Activated T-cell treated with anti-CD3 and anti-CD28 coated beads, Interleukin-2, amount 50 U/mL, for 72 hours (primary cell): Measurements from ENCODE around the gene NPAS2. TPM values are rescaled to one million over a fixed set of nuclear protein-coding genes. Genes with fewer than 3 reads are reported as not detected.

Source experiments
- ATAC-seq, 2 donors: fragments of 150-1000 bp; cut with Tn5 transposase; replicated peaks in 1 of 2; 2 replicates each; pipeline ENCODE4 v1.10.0; 2021; ENCODE audit warnings: moderate library complexity in 2 of 2, mild to moderate bottlenecking in 1 of 2
- DNase-seq, 2 donors: peaks; one replicate each; pipeline ENCODE4 v3.0.0; 2021 to 2022; ENCODE audit warnings: mixed read lengths in 1 of 2
- H3K27ac Mint-ChIP-seq: one replicate; pipeline ENCODE4 v1.8.0; 2022; ENCODE audit warnings: mild to moderate bottlenecking, moderate library complexity, mixed read lengths
- H3K27me3 Mint-ChIP-seq: one replicate; pipeline ENCODE4 v1.8.0; 2022; ENCODE audit warnings: low read depth, mixed read lengths
- H3K36me3 Mint-ChIP-seq, 2 donors: one replicate each; pipeline ENCODE4 v1.8.0; 2022; ENCODE audit warnings: mixed read lengths in 2 of 2, mild to moderate bottlenecking in 1 of 2; ENCODE audit not compliant: insufficient read depth in 2 of 2
- H3K4me1 Mint-ChIP-seq: one replicate; pipeline ENCODE4 v1.8.0; 2022; ENCODE audit warnings: low read depth, mixed read lengths
- H3K4me3 Mint-ChIP-seq, 2 donors: one replicate each; pipeline ENCODE4 v1.8.0; 2022; ENCODE audit warnings: mild to moderate bottlenecking in 2 of 2, mixed read lengths in 2 of 2, moderate library complexity in 2 of 2
- H3K9me3 Mint-ChIP-seq, 2 donors: one replicate each; pipeline ENCODE4 v1.8.0; 2022; ENCODE audit warnings: mixed read lengths in 2 of 2
- total RNA-seq, 2 donors: library from RNA; stranded (reverse); gene quantifications; one replicate each; pipeline ENCODE4 v1.2.3, GENCODE V29; 2022

Gene NPAS2
- total RNA-seq, 2 donors from 2014 or later = 4.8 to 8.4 TPM

- H3K27me3 Mint-ChIP-seq = no peaks in the 10 kb centered on the region
- H3K36me3 Mint-ChIP-seq = no peaks in the 10 kb centered on the region
- no peak overlapping the region for H3K4me3 Mint-ChIP-seq
- H3K9me3 Mint-ChIP-seq = no peaks in the 10 kb centered on the region
- no peak for DNase-seq
- peak in 1 of 2 donors; percentile 30 for ATAC-seq
- peaks cover 8% of the 10 kb centered on the region for H3K4me1 Mint-ChIP-seq
- no peak overlapping the region for H3K27ac Mint-ChIP-seq
These were observed 158.7 kb downstream of the NPAS2 start for GRCh38 chr2:100978582-100979191.

DNA sequence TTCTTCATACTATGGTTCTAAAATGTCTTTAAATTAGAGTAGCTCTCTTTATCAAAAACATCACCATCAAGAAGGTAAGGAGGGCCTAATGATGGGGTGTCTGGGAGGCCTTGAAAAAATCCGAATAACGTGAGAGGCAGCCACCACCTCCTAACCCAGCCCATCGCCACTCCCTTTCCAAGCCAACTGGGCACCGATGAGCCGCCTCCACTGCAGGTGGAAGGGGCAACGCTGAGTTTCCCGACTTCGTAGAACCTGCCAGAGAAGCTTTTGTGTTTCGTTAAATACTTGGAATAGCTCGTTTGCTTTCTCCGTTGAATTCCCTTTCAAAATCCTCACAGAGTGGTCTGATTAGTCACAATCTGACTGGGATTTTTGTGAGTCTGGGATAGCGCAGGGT, 160.1 kb downstream of the NPAS2 start:
- Mint-ChIP-seq H3K36me3 (no peaks in the 10 kb centered on the region), H3K27me3 (no peaks in the 10 kb centered on the region), H3K4me1 (peaks cover 8% of the 10 kb centered on the region), H3K4me3 (no peak overlapping the region), H3K9me3 (no peaks in the 10 kb centered on the region), H3K27ac (no peak overlapping the region)
- ATAC-seq (no peak), DNase-seq (no peak)

- DNase-seq = no peak
- Mint-ChIP-seq H3K4me1 (peaks cover 8% of the 10 kb centered on the region), H3K36me3 (no peaks in the 10 kb centered on the region), H3K4me3 (no peak overlapping the region), H3K9me3 (no peaks in the 10 kb centered on the region), H3K27ac (no peak overlapping the region), H3K27me3 (no peaks in the 10 kb centered on the region)
- no peak for ATAC-seq
These were observed 161.1 kb downstream of the NPAS2 start for GRCh38 chr2:100981011-100981410.

DNA sequence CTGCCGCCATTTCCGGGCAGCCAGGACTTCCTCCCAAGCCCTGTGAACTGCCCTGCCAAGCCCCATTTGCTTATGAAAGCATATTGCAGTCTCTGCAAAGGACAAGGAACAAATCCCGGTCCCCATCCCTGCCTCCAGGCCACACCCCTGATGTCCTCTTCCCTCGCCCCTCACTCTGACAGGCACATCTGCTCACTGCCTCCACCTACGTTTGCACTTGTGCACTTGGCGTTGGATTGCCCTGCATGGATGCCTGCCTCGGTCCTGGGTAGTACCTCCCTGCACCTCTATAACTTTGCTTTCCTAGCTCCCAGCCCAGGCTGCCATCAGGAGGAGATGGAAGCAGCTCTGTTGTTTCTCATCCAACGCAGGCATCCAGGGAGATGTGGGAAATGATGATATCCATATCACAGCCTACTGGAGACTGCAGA, 162.5 kb downstream of the NPAS2 start:
- H3K27ac Mint-ChIP-seq = no peak overlapping the region
- no peaks in the 10 kb centered on the region for H3K27me3 Mint-ChIP-seq
- no peaks in the 10 kb centered on the region for H3K4me1 Mint-ChIP-seq
- no peaks in the 10 kb centered on the region for H3K9me3 Mint-ChIP-seq
- DNase-seq (no peak), ATAC-seq (no peak)
- no peaks in the 10 kb centered on the region for H3K36me3 Mint-ChIP-seq
- no peak overlapping the region for H3K4me3 Mint-ChIP-seq

- Mint-ChIP-seq H3K27me3 (no peaks in the 10 kb centered on the region), H3K9me3 (no peaks in the 10 kb centered on the region), H3K27ac (no peak overlapping the region), H3K4me1 (no peaks in the 10 kb centered on the region), H3K4me3 (no peak overlapping the region), H3K36me3 (no peaks in the 10 kb centered on the region)
- no peak for ATAC-seq
- DNase-seq = no peak
These were observed 163.3 kb downstream of the NPAS2 start for GRCh38 chr2:100983201-100983600.

DNA sequence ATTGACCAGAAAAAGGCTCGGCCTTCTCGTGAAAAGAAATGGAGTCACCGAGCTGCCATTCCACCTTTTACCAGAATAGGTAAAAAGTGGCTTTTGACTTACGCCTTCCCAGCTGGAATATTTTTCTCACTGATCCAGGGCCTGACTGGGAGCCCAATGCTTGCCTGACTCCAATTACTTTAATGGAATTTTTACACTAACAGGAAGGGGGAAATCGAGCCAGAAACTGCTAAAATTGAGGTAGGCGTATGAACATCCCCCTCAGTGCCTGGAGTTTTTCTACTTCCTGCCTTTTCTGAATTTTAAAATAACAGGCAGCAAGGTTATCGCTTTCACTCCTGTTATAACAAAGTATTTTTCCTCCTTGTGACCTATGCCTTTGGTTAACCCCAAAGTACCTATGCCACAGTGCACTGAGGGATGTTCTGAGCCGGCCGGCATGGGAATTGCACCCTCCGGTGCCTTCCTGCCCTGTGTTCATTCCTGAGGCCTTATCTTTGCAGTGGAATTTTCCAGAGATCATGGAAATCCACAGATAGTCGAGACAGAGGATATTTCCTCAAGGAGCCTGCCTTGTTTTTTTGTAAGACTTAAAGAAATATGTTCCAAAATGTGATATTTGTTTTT, 163.9 kb downstream of the NPAS2 start:
- Mint-ChIP-seq H3K27me3 (no peaks in the 10 kb centered on the region), H3K27ac (no peak overlapping the region), H3K4me3 (no peak overlapping the region), H3K4me1 (no peaks in the 10 kb centered on the region), H3K9me3 (no peaks in the 10 kb centered on the region), H3K36me3 (no peaks in the 10 kb centered on the region)
- no peak for ATAC-seq
- DNase-seq = no peak

DNA sequence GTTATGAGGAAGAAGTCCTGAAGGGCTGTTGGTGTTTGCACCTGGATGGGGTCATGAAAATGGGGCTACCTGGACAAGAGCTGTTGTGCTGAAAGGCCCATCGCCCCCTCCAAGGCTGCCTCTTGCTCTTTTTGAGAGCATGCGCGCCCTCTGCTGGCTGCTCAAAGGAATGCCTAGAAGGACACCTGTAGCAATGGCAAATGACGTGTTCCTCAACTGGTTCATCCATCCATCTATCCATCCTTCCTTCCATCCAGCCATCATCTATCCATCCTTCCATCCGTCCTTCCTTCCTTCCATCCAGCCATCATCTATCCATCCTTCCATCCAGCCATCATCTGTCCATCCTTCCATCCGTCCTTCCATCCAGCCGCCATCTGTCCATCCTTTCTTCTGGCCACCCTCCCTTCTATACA, 165.0 kb downstream of the NPAS2 start:
- DNase-seq (peak; percentile 78 to 79), ATAC-seq (peak; percentile 74 to 77)
- H3K4me1 Mint-ChIP-seq = no peaks in the 10 kb centered on the region
- no peaks in the 10 kb centered on the region for H3K9me3 Mint-ChIP-seq
- no peak overlapping the region for H3K27ac Mint-ChIP-seq
- H3K36me3 Mint-ChIP-seq = no peaks in the 10 kb centered on the region
- H3K4me3 Mint-ChIP-seq = no peak overlapping the region
- no peaks in the 10 kb centered on the region for H3K27me3 Mint-ChIP-seq

- no peaks in the 10 kb centered on the region for H3K9me3 Mint-ChIP-seq
- no peaks in the 10 kb centered on the region for H3K36me3 Mint-ChIP-seq
- H3K4me1 Mint-ChIP-seq = no peaks in the 10 kb centered on the region
- no peak overlapping the region for H3K4me3 Mint-ChIP-seq
- H3K27ac Mint-ChIP-seq = no peak overlapping the region
- no peak for ATAC-seq
- DNase-seq = no peak
- no peaks in the 10 kb centered on the region for H3K27me3 Mint-ChIP-seq
These were observed 166.2 kb downstream of the NPAS2 start for GRCh38 chr2:100986157-100986556.

DNA sequence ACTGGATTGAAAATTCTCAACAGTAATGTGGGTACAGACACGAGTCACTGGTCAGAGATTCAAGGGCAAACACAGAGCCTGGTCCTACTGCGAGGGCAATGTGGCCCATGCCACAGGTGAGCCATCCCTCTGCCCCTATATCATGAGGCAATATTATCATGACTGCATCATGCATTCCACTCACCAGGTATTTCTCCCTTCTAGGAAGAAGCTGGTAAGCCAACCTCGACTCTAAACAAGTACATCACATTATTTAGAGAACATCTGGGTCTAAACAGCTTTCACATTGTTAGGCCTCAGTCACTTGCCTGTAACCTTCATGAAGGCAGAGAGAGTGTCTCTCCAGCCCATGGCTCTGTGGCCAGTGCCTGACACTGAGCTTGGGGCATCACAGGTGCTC, 167.6 kb downstream of the NPAS2 start:
- no peaks in the 10 kb centered on the region for H3K36me3 Mint-ChIP-seq
- H3K4me3 Mint-ChIP-seq = no peak overlapping the region
- H3K4me1 Mint-ChIP-seq = no peaks in the 10 kb centered on the region
- no peak for DNase-seq
- H3K27ac Mint-ChIP-seq = no peak overlapping the region
- no peaks in the 10 kb centered on the region for H3K9me3 Mint-ChIP-seq
- H3K27me3 Mint-ChIP-seq = no peaks in the 10 kb centered on the region
- ATAC-seq = no peak

- ATAC-seq = no peak
- H3K9me3 Mint-ChIP-seq = no peaks in the 10 kb centered on the region
These were observed 168.0 kb downstream of the NPAS2 start for GRCh38 chr2:100987974-100988373.

DNA sequence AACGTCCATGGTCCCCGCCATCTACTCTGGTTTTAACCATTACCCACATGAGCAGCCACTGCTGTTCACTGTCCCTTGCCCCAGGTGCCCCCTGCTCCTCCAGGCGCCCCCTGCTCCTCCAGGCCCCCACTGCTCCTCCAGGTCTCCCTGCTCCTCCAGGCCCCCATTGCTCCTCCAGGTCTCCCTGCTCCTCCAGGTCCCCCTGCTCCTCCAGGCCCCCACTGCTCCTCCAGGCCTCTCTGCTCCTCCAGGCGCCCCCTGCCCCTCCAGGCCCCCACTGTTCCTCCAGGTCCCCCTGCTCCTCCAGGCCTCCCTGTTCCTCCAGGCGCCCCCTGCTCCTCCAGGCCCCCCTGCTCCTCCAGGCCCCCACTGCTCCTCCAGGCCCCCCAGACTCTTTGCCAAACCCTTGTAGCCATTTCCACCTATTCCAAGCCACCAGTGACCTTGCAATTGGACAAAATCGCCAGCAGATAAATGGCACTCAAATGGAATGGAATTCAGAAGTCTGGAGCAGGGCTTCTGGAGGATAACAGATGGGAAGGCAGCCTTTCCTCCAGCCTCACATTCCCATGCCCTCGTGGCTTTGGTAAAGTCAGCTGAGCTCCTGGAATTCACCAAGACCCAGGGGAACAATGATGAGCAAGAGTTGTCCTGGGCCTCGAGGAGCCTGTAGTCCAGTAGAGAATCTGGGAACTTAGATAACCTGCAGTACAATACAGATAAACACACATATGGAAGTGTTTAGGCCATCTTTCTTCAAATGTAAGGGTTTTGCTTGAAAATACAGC, 168.9 kb downstream of the NPAS2 start:
- no peaks in the 10 kb centered on the region for H3K4me1 Mint-ChIP-seq
- H3K9me3 Mint-ChIP-seq = no peaks in the 10 kb centered on the region
- ATAC-seq = no peak
- no peak for DNase-seq
- no peaks in the 10 kb centered on the region for H3K36me3 Mint-ChIP-seq
- H3K27ac Mint-ChIP-seq = peak overlapping the region; percentile 22
- no peak overlapping the region for H3K4me3 Mint-ChIP-seq
- no peaks in the 10 kb centered on the region for H3K27me3 Mint-ChIP-seq

More at GRCh38 chr2:100987974-100988373, 168.0 kb downstream of the NPAS2 start:
- Mint-ChIP-seq H3K27ac (no peak overlapping the region), H3K4me3 (no peak overlapping the region), H3K27me3 (no peaks in the 10 kb centered on the region), H3K4me1 (no peaks in the 10 kb centered on the region), H3K36me3 (no peaks in the 10 kb centered on the region)
- DNase-seq = no peak

- no peaks in the 10 kb centered on the region for H3K36me3 Mint-ChIP-seq
- H3K4me3 Mint-ChIP-seq = no peak overlapping the region
- ATAC-seq (no peak), DNase-seq (no peak)
- no peaks in the 10 kb centered on the region for H3K9me3 Mint-ChIP-seq
- H3K4me1 Mint-ChIP-seq = no peaks in the 10 kb centered on the region
- H3K27ac Mint-ChIP-seq = no peak overlapping the region
- no peaks in the 10 kb centered on the region for H3K27me3 Mint-ChIP-seq
These were observed 169.7 kb downstream of the NPAS2 start for GRCh38 chr2:100989666-100990065.

DNA sequence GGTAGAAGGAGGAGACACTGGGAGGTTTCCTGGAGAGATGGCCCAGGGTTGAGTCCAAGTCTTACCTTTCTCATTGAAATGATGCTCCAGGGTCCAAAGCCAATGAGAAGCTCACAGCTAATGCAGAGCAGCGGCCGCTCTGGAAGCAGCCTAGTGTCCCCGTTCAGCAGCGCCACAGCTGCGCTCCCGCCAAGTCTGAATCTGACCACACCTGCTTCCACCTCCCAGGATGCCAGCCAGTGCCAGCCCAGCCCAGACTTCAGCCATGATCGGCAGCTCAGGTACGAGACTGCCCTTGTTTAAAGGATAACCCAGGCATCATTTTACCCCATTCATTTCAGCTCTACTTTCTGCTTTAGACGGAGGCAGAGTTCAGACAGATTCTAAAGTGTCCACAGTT, 170.2 kb downstream of the NPAS2 start:
- ATAC-seq (no peak), DNase-seq (no peak)
- Mint-ChIP-seq H3K9me3 (no peaks in the 10 kb centered on the region), H3K27me3 (no peaks in the 10 kb centered on the region), H3K27ac (no peak overlapping the region), H3K4me1 (no peaks in the 10 kb centered on the region), H3K36me3 (no peaks in the 10 kb centered on the region), H3K4me3 (no peak overlapping the region)
